Panc1 (cell line): ENCODE measurements around the gene GAN. TPM values are rescaled to one million over a fixed set of nuclear protein-coding genes. Genes with fewer than 3 reads are reported as not detected.

Experiments used
- ATAC-seq: fragments of 200-7000 bp; cut with Tn5 transposase; 2 replicates; pipeline ENCODE4 v1.9.1; 2020; ENCODE audit warnings: mild to moderate bottlenecking, moderate library complexity
- BruUV-seq: library from RNA; stranded (reverse); fragments of 400-500 nt; replicated peaks from 2 replicates; lab custom pipeline; 2021; lab: Mats Ljungman, UMichigan
- CTCF ChIA-PET: fragments of 300-600 bp; sonication (Branson Sonifier 250); formaldehyde crosslinking; loops from one replicate; lab custom pipeline; 2022; ENCODE audit warnings: antibody characterized with exemption; lab: Charles Lee
- POLR2A ChIA-PET: fragments of 300-600 bp; sonication (Branson Sonifier 250); formaldehyde crosslinking; loops from one replicate; lab custom pipeline; 2022; ENCODE audit warnings: antibody characterized with exemption; lab: Charles Lee
- DNase-seq: peaks from one replicate; pipeline ENCODE4 v3.0.0-alpha.2; 2010; ENCODE audit warnings: low read depth, low spot score
- H3K27ac ChIP-seq: 2 replicates; pipeline ENCODE4 v1.5.1; 2011; ENCODE audit warnings: mild to moderate bottlenecking, low read length, inconsistent platforms
- H3K27me3 ChIP-seq: fragments of 200-500 bp; sonication (Bioruptor generic); 2 replicates; pipeline ENCODE4 v1.6.0; 2014; ENCODE audit warnings: low read length, inconsistent platforms; ENCODE audit not compliant: control insufficient read depth, insufficient read depth
- H3K36me3 ChIP-seq: fragments of 200-500 bp; sonication (Bioruptor generic); 2 replicates; pipeline ENCODE4 v1.5.1; 2014; ENCODE audit warnings: inconsistent platforms, mild to moderate bottlenecking, low read length, moderate library complexity; ENCODE audit not compliant: control insufficient read depth, insufficient read depth
- H3K4me1 ChIP-seq: 2 replicates; pipeline ENCODE4 v1.5.1; 2011; ENCODE audit warnings: inconsistent platforms, mild to moderate bottlenecking, low read length, moderate library complexity; ENCODE audit not compliant: control insufficient read depth, insufficient read depth
- H3K4me3 ChIP-seq, 2 experiments: 2 replicates each; pipeline ENCODE4 v1.5.1; 2011 to 2012; ENCODE audit warnings: low read depth in 2 of 2, low read length in 2 of 2, mild to moderate bottlenecking in 2 of 2, inconsistent platforms in 1 of 2, moderate library complexity in 1 of 2
- H3K9me3 ChIP-seq: fragments of 200-500 bp; sonication (Bioruptor generic); 2 replicates; pipeline ENCODE4 v1.5.1; 2014; ENCODE audit warnings: low read depth, mild to moderate bottlenecking, inconsistent platforms, low read length, moderate library complexity; ENCODE audit not compliant: control insufficient read depth, insufficient read depth
- POLR2AphosphoS5 ChIP-seq: IDR thresholded peaks from 2 replicates; pipeline ENCODE4 v1.6.1; 2012; ENCODE audit warnings: mild to moderate bottlenecking, low read depth, low read length, moderate library complexity
- SIN3A ChIP-seq: IDR thresholded peaks from 2 replicates; pipeline ENCODE4 v1.6.1; 2012; ENCODE audit warnings: low read depth, mild to moderate bottlenecking, low read length, moderate library complexity, borderline replicate concordance; ENCODE audit not compliant: insufficient read depth
- TCF7L2 ChIP-seq: IDR thresholded peaks from 2 replicates; pipeline ENCODE4 v1.6.1; 2011; ENCODE audit warnings: mild to moderate bottlenecking, low read depth, low read length, inconsistent platforms
- in situ Hi-C: cut with HindIII; loops from 2 replicates; pipeline ENCODE4 v1.10.0; 2016; ENCODE audit warnings: low sequenced_read_pairs, low pct_unique_long_range_greater_than_20kb
- intact Hi-C: fragments of 100-400 bp; cut with micrococcal nuclease; formaldehyde crosslinking; loops from one replicate; pipeline ENCODE4 v1.10.0; 2022; ENCODE audit not compliant: unreplicated experiment
- total RNA-seq: library from RNA; stranded (reverse); gene quantifications from one replicate; pipeline ENCODE4 v1.2.1, GENCODE V29; 2021; ENCODE audit not compliant: unreplicated experiment
- TF ChIP-seq, protein P1 (sequence below): fragments of 450-650 bp; IDR thresholded peaks from 2 replicates; pipeline ENCODE4 v1.5.1; 2017; ENCODE audit warnings: mild to moderate bottlenecking
- TF ChIP-seq, protein P2 (sequence below), 2 experiments: IDR thresholded peaks; 2 replicates each; pipeline ENCODE4 v1.6.1; 2011 to 2012; ENCODE audit warnings: low read depth in 2 of 2, control low read depth in 1 of 2, low read length in 1 of 2, mild to moderate bottlenecking in 1 of 2, moderate library complexity in 1 of 2; ENCODE audit not compliant: insufficient read depth in 1 of 2

GAN gene
- total RNA-seq, 1 experiment from 2014 or later: 9.1 TPM

DNA sequence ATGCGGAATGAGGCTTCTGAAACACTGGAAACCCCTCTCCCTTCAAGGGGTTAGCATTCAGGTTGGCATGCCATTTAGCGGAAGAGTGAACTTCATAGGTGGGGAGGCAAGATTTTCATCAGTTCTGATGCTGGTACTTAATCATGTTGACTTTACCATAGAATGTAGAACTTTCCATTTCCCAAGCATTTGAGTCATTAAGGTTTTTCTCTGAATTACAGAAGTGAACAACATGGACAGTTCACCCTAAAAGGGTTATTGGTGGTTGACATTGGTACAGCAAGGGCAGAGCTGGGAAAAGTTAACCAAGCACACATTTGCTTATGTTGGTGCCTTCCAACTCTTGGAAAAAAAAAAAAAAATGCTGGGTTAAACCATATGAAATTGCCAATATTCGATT, 39.1 kb downstream of the GAN start:
- Histone ChIP-seq H3K4me1 (no peaks in the 10 kb centered on the region), H3K4me3 (no peak overlapping the region), H3K9me3 (no peaks in the 10 kb centered on the region), H3K27ac (no peak overlapping the region), H3K27me3 (no peaks in the 10 kb centered on the region), H3K36me3 (no peaks in the 10 kb centered on the region)
- in situ Hi-C loops: no loop called here
- no TSS peak for BruUV-seq
- POLR2A ChIA-PET: no interaction called here
- DNase-seq: no peak
- no peak for ATAC-seq
- TF ChIP-seq POLR2AphosphoS5: no peak
- TF ChIP-seq, protein P1, sequence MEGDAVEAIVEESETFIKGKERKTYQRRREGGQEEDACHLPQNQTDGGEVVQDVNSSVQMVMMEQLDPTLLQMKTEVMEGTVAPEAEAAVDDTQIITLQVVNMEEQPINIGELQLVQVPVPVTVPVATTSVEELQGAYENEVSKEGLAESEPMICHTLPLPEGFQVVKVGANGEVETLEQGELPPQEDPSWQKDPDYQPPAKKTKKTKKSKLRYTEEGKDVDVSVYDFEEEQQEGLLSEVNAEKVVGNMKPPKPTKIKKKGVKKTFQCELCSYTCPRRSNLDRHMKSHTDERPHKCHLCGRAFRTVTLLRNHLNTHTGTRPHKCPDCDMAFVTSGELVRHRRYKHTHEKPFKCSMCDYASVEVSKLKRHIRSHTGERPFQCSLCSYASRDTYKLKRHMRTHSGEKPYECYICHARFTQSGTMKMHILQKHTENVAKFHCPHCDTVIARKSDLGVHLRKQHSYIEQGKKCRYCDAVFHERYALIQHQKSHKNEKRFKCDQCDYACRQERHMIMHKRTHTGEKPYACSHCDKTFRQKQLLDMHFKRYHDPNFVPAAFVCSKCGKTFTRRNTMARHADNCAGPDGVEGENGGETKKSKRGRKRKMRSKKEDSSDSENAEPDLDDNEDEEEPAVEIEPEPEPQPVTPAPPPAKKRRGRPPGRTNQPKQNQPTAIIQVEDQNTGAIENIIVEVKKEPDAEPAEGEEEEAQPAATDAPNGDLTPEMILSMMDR: no peak
- intact Hi-C loops: no loop called here
- CTCF ChIA-PET: no interaction called here

DNA sequence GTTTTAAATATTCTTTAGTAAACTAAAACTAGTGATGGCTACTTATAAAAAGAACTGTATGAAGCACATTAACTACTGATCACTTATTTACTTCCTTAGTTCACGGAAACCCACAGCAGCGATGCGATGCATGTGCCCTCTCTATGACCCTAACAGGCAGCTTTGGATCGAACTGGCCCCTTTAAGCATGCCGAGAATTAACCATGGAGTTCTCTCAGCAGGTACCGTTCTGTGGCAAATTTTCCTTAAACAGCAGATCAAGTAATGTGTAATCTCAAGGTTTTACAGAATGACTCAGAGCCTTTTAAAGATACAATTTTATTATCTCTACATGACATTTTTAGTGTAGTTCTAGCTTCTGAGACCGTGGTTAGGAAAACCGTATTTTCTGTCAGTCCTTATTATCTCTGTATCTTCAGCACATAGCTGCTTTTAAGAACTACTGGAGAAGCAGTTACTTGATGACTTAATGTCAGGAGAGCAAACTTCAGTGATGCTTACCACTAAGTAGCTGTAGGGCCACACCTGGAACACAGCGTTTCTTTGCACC, 43.0 kb downstream of the GAN start:
- TF ChIP-seq TCF7L2: no peak
- no peak for TF ChIP-seq POLR2AphosphoS5
- TF ChIP-seq, protein P1: no peak
- TF ChIP-seq SIN3A: no peak
- TF ChIP-seq, protein P2, sequence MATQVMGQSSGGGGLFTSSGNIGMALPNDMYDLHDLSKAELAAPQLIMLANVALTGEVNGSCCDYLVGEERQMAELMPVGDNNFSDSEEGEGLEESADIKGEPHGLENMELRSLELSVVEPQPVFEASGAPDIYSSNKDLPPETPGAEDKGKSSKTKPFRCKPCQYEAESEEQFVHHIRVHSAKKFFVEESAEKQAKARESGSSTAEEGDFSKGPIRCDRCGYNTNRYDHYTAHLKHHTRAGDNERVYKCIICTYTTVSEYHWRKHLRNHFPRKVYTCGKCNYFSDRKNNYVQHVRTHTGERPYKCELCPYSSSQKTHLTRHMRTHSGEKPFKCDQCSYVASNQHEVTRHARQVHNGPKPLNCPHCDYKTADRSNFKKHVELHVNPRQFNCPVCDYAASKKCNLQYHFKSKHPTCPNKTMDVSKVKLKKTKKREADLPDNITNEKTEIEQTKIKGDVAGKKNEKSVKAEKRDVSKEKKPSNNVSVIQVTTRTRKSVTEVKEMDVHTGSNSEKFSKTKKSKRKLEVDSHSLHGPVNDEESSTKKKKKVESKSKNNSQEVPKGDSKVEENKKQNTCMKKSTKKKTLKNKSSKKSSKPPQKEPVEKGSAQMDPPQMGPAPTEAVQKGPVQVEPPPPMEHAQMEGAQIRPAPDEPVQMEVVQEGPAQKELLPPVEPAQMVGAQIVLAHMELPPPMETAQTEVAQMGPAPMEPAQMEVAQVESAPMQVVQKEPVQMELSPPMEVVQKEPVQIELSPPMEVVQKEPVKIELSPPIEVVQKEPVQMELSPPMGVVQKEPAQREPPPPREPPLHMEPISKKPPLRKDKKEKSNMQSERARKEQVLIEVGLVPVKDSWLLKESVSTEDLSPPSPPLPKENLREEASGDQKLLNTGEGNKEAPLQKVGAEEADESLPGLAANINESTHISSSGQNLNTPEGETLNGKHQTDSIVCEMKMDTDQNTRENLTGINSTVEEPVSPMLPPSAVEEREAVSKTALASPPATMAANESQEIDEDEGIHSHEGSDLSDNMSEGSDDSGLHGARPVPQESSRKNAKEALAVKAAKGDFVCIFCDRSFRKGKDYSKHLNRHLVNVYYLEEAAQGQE (IDR thresholded peaks at IDR 0.05; ENCODE audit: insufficient read depth in 1 of 2, low read depth in 2 of 2, low read length in 1 of 2): no peak
- ATAC-seq: no peak
- Histone ChIP-seq H3K4me3 (no peak overlapping the region), H3K27ac (no peak overlapping the region), H3K27me3 (no peaks in the 10 kb centered on the region), H3K9me3 (no peaks in the 10 kb centered on the region), H3K4me1 (no peaks in the 10 kb centered on the region), H3K36me3 (no peaks in the 10 kb centered on the region; the same call in 1 of the 2 replicates)
- no peak for DNase-seq
- no TSS peak for BruUV-seq
- intact Hi-C loops: no loop called here
- POLR2A ChIA-PET: no interaction called here
- in situ Hi-C loops: no loop called here
- CTCF ChIA-PET: no interaction called here
